Peyer's patch (tissue), 4 donors: Measurements from ENCODE around the gene OLFML2A.

Experiments used
- POLR2A ChIP-seq, 2 donors: fragments of 450-650 bp; IDR thresholded peaks; one replicate each; pipeline ENCODE4 v1.5.1; 2017; ENCODE audit warnings: antibody characterized with exemption in 2 of 2, mild to moderate bottlenecking in 2 of 2, moderate library complexity in 2 of 2
- TF ChIP-seq, protein P1 (sequence below), 6 experiments: fragments of 450-650 bp in 4 of 6; fragments of 200-600 bp in 2 of 6; sonication (generic) in 1 of 6; IDR thresholded peaks; one replicate each; pipeline ENCODE4 v1.5.1; 2017 to 2019; ENCODE audit warnings: antibody characterized with exemption in 6 of 6, mild to moderate bottlenecking in 3 of 6, moderate library complexity in 1 of 6

- TF ChIP-seq, protein P1, sequence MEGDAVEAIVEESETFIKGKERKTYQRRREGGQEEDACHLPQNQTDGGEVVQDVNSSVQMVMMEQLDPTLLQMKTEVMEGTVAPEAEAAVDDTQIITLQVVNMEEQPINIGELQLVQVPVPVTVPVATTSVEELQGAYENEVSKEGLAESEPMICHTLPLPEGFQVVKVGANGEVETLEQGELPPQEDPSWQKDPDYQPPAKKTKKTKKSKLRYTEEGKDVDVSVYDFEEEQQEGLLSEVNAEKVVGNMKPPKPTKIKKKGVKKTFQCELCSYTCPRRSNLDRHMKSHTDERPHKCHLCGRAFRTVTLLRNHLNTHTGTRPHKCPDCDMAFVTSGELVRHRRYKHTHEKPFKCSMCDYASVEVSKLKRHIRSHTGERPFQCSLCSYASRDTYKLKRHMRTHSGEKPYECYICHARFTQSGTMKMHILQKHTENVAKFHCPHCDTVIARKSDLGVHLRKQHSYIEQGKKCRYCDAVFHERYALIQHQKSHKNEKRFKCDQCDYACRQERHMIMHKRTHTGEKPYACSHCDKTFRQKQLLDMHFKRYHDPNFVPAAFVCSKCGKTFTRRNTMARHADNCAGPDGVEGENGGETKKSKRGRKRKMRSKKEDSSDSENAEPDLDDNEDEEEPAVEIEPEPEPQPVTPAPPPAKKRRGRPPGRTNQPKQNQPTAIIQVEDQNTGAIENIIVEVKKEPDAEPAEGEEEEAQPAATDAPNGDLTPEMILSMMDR (IDR thresholded peaks at IDR 0.05): no peak
- TF ChIP-seq POLR2A (IDR thresholded peaks at IDR 0.05): peak in 1 of 2 donors; percentile 27
Observed at GRCh38 chr9:124834591-124834990, 57.7 kb downstream of the OLFML2A start.
